ENCODE data around the gene ERC2.

Gene ERC2

GRCh38 chr3:55633333-55633732 lies 834.9 kb downstream of the ERC2 start:
- no peak for DNase-seq (ENCODE audit: low read depth in 1 of 2, low spot score in 1 of 2)

- DNase-seq (ENCODE audit: low read depth in 1 of 2, low spot score in 1 of 2): no peak
Observed at GRCh38 chr3:55631766-55632331, 836.4 kb downstream of the ERC2 start.

GRCh38 chr3:55630921-55631299 lies 837.4 kb downstream of the ERC2 start:
- no peak for DNase-seq (ENCODE audit: low read depth in 1 of 2, low spot score in 1 of 2)

- DNase-seq (ENCODE audit: low read depth in 1 of 2, low spot score in 1 of 2): no peak
Observed at GRCh38 chr3:55630280-55630920, 837.9 kb downstream of the ERC2 start.

GRCh38 chr3:55629432-55629831 lies 838.8 kb downstream of the ERC2 start:
- no peak for DNase-seq (ENCODE audit: low read depth in 1 of 2, low spot score in 1 of 2)

- DNase-seq (ENCODE audit: low read depth in 1 of 2, low spot score in 1 of 2): no peak
Observed at GRCh38 chr3:55626279-55626665, 842.0 kb downstream of the ERC2 start.

GRCh38 chr3:55624238-55624637 lies 844.0 kb downstream of the ERC2 start:
- DNase-seq (ENCODE audit: low read depth in 1 of 2, low spot score in 1 of 2): no peak

- no peak for DNase-seq (ENCODE audit: low read depth in 1 of 2, low spot score in 1 of 2)
Observed at GRCh38 chr3:55623786-55624185, 844.5 kb downstream of the ERC2 start.

- DNase-seq (ENCODE audit: low read depth in 1 of 2, low spot score in 1 of 2): no peak
Observed at GRCh38 chr3:55622733-55623132, 845.5 kb downstream of the ERC2 start.

- no peak for DNase-seq (ENCODE audit: low read depth in 1 of 2, low spot score in 1 of 2)
Observed at GRCh38 chr3:55622116-55622515, 846.2 kb downstream of the ERC2 start.

- no peak for DNase-seq (ENCODE audit: low read depth in 1 of 2, low spot score in 1 of 2)
Observed at GRCh38 chr3:55621648-55622047, 846.6 kb downstream of the ERC2 start.

GRCh38 chr3:55621026-55621422 lies 847.2 kb downstream of the ERC2 start:
- DNase-seq (ENCODE audit: low read depth in 1 of 2, low spot score in 1 of 2): no peak

- no peak for DNase-seq (ENCODE audit: low read depth in 1 of 2, low spot score in 1 of 2)
Observed at GRCh38 chr3:55620351-55621025, 847.8 kb downstream of the ERC2 start.

- DNase-seq (ENCODE audit: low read depth in 1 of 2, low spot score in 1 of 2): no peak
Observed at GRCh38 chr3:55619046-55619808, 849.0 kb downstream of the ERC2 start.

GRCh38 chr3:55617385-55617784 lies 850.9 kb downstream of the ERC2 start:
- DNase-seq (ENCODE audit: low read depth in 1 of 2, low spot score in 1 of 2): no peak

GRCh38 chr3:55616803-55617202 lies 851.5 kb downstream of the ERC2 start:
- no peak for DNase-seq (ENCODE audit: low read depth in 1 of 2, low spot score in 1 of 2)

- no peak for DNase-seq (ENCODE audit: low read depth in 1 of 2, low spot score in 1 of 2)
Observed at GRCh38 chr3:55615694-55616295, 852.5 kb downstream of the ERC2 start.

GRCh38 chr3:55615039-55615693 lies 853.1 kb downstream of the ERC2 start:
- DNase-seq (ENCODE audit: low read depth in 1 of 2, low spot score in 1 of 2): no peak

GRCh38 chr3:55611121-55611520 lies 857.1 kb downstream of the ERC2 start:
- no peak for DNase-seq (ENCODE audit: low read depth in 1 of 2, low spot score in 1 of 2)

GRCh38 chr3:55609230-55609827 lies 858.9 kb downstream of the ERC2 start:
- no peak for DNase-seq (ENCODE audit: low read depth in 1 of 2, low spot score in 1 of 2)
